NCI-H748 treated with DMSO at 0.1 percent for 48 hours (cell line): ENCODE results near the gene PSMD1.
"Not testable (repeated sequence)": the region's sequence is repeated elsewhere in the genome, so short reads cannot be mapped to it uniquely, and the experiment has no call there.

Source experiments
- DNase-seq: peaks from one replicate; lab custom pipeline; 2025; lab: John Stamatoyannopoulos, UW

Gene PSMD1

DNA sequence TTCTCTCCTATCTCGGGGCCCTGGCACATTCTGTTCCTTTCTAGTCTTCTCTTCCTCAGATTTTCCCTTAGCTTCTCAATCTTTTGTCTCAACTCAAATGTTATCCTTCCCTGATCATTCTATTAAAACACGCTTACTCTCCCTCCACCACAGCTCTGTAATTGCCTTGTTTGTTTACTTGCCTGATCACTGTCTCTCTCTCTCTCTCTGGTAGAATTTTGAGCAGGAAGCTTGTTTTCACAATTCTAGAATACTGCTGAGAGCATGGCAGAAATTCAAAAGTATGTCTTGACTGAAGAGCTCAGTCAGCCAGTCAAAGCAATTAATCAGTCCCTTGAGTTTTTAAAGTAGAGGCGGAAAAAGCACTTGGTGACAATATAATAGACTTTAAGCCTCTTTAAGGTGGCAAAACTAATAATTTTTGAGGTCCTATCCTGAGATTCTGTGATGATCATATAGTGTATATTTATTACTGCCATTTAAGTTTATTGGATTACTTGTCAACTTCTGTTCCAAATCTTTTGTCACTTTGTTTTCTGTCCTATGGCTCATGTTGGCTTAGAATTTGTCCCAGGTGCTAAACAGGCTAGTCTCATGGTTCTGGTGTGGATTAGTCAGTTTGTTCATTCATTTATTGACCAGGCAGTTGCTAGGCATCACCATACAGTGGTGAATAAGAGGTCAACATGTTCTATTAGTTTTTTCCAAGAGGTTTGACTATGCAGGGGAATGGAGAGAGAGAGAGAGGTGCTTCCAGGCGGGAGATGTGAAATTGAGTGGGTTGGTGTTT is 2.3 kb downstream of the PSMD1 start:
- no peak for DNase-seq

DNA sequence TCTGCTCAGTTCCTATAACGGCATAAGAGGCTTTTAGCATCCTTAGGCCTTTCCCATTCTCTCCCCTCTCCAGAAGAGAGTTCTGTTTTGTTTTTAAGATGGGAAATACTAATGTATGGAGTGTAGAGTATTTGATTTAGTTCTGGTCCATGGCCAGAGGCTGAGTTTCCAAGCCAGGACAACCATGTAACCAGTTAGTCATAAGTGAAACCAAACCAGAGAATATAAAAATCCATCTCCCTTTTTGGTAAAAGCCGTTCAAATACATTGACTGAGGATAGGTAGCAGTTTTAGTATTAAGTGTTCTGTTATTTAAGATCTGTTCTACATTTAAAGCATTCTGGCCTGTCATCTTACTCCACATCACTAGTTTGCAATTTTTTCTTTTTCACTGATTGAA is 3.1 kb downstream of the PSMD1 start:
- DNase-seq: no peak

- no peak for DNase-seq
These were observed 6.1 kb downstream of the PSMD1 start for GRCh38 chr2:231062776-231063175.

DNA sequence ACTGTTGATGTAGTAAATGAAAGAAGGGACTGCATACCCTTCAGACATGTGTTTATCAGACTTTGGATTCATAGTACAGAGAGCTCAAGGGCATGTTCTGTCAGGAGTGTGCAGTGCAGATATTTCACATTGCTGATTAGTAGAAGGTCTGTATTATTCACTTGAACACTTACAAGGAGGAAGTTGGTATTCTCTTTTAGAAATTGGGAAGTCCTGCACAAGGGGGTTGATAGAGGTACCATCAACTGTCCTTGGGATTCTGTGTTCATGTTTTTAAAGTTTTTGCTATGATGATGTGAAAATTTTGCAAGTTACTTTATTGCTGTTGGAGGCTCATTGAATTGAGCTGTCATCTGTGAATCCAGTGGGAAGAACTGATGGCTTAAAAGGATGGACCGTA is 6.7 kb downstream of the PSMD1 start:
- no peak for DNase-seq

GRCh38 chr2:231065966-231066365 is 9.3 kb downstream of the PSMD1 start:
- DNase-seq: no peak

DNA sequence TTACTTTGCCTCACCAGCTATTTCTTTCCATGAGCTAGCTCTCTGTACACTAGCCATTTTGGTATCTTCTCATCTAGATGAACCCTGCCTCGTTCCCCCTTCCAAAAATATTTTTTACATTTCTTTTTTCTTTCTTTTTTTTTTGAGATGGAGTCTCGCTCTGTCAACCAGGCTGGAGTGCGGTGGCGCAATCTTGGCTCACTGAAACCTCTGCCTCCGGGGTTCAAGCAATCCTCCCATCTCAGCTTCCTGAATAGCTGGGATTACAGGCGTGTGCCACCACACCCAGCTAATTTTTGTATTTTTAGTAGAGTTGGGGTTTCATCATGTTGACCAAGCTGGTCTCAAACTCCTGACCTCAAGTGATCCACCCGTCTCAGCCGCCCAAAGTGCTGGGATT is 10.9 kb downstream of the PSMD1 start:
- DNase-seq: not testable (repeated sequence)

DNA sequence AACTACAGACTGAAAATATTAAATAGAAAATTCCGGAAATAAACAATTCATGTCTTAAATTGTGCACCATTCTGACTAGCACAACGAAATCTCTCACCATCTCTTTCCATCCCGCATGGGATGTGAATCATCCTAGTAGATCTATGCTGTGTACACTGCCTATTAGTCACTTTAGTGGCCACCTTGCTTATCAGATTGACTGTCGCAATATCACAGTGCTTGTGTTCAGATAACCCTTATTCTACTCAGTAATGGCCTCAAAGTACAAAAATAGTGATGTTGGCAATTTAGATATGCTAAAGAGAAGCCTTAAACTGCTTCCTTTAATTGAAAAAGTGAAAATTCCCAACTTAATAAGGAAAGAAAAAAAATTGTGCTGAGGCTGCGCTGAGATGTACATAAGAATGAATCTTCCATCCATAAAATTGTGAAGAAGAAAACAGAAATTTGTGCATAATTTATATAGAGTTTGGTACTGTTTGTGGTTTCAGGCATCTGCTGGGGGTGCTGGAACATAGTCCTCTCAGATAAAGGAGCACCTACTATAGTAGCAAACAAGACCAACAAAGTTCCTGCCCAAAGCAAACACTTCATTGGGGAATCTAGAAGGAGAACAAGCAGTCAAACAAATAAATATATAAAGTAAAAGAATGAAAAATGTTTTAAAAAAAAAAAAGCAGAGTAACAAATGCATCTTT is 12.0 kb downstream of the PSMD1 start:
- no peak for DNase-seq

GRCh38 chr2:231069379-231070054 is 12.8 kb downstream of the PSMD1 start:
- DNase-seq: no peak

DNA sequence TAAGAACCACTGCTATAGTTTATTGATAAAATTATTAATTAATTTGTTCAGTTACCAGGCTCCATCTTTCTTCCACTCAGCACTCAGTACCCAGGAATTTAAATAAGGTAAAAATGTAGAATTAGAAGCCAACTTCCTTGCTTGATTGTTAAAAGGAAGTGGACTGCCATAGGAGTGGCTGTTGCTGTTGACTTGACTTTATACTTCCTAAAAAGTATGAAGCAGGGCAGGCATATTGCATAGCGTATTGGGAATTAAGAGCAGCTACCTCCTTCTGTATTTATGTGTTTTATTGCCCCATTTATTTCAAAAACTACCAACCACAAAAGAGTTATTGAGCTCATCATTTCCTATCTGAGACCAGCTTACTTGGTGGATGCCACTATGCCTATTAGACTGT is 27.9 kb downstream of the PSMD1 start:
- DNase-seq: no peak

- no peak for DNase-seq
These were observed 32.1 kb downstream of the PSMD1 start for GRCh38 chr2:231088754-231089153.

DNA sequence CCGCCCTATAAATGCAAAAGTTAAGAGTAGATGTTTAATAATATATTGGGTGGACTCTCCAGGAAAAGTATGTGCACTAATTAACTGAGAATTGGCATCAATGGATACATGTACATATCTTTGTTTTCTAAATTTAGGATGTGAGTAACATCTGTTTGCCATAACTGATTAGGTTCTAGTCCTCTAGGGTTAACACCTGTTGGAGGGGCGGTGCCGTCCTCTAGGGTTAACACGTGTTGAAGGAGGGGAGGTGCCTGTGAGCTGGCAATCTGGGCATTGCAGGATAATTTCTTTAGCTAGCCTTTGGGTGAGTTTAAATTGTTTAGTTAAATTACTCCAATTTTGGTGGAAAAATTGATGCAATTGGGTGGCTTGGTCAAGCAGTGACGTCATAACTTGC is 37.3 kb downstream of the PSMD1 start:
- DNase-seq: no peak

GRCh38 chr2:231094736-231095346 is 38.2 kb downstream of the PSMD1 start:
- DNase-seq: no peak

- DNase-seq: no peak
These were observed 43.3 kb downstream of the PSMD1 start for GRCh38 chr2:231099918-231100317.

DNA sequence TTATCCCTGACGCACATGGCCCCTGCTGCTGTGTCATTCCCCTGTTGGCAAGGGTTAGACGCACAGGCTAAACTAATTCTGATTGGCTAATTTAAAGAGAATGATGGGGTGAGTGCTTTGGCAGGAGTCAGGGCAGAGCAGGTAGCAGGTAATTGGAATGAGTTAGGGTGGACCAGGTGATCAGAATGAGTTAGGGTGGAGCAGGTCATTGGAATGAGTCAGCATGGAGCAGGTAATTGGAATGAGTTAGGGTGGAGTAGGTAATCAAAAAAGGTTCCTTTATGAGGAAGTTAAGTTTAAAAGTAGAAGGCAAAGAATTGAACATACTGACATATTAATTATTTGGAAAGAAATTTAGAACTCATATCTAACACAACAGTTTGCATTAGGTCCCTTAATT is 43.7 kb downstream of the PSMD1 start:
- DNase-seq: not testable (repeated sequence)

DNA sequence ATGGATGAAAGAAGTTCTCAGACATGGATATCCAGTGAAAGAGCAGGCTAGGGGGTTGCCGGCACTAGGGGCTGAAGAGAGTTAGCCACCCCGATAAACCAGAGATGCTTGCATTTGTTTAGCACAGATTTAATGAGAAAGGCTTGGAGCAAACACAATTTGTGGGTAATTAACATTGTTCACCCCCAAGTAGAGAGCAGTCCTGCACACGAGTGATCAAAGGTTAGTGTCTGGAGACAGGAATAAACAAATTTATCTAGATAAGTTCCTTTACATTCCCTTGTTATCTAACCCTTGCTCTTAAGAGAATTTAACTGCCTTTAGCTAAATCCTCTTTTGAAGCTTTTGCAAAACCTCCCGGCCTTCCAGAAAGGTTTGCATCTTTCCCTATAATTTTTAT is 44.3 kb downstream of the PSMD1 start:
- no peak for DNase-seq

DNA sequence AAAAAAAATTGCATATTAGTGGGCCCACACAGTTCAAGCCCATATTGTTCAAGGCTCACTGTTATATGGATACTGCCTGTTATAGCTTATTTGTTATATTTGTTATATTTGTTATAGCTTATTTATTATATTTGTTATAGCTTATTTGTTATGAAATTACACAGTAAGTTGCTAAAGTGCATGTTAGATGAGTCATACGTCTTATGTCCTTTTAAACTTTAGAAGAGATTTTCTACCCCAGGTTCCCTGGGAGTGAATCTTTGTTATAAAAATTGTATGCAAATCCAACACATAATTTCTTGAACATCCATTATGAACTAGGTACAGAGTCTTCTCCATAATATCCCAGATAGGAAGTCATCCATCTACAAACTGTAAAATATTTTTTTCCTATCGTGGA is 46.1 kb downstream of the PSMD1 start:
- no peak for DNase-seq

DNA sequence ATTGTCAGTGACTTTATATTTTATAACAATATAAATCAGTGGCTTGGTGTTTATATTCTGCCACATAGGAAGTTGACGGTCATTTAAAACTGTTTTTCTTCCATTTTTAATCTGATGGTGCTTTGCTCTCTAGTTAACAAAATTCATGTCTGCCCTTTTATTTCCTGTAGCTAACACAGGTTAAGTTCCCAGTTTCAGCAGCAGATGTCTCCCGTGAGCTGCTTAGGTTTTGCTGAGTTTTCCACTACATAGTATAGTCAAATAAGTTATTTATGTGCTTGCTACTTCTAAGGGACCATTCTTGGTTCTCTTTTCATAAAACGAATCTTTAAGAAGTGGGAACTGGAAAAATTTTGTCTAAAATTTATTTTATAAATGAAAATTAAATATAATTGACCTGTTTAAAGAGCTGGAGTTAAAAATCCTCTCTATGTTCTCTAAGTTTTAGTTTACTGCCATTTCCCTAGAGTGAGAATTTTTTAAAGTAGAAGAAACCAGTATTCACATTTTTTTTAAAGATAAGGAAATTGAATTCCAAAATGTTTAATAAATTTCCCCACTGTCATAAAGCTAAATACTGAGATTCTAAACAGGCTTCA is 47.5 kb downstream of the PSMD1 start:
- DNase-seq: peak; percentile 19

DNA sequence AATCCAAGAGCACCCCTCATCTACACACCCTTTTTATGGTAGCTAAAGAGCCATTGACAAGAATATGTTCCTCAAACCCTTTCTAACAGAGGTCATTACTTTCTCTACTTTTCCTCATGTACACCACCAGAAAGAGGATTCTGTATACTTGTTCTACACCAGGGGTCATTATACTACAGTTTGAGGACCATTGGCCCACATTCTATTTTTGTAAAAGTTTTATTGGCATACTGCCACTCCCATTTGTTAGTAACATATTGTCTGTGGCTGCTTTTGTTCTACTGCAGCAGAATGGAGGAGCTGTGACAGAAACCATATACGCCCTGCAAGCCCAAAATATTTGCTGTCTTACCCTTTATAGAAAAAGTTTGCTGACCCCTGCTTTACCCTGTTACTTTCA is 53.9 kb downstream of the PSMD1 start:
- DNase-seq: no peak

GRCh38 chr2:231111987-231112386 is 55.3 kb downstream of the PSMD1 start:
- no peak for DNase-seq

GRCh38 chr2:231113489-231113888 is 56.8 kb downstream of the PSMD1 start:
- DNase-seq: no peak

DNA sequence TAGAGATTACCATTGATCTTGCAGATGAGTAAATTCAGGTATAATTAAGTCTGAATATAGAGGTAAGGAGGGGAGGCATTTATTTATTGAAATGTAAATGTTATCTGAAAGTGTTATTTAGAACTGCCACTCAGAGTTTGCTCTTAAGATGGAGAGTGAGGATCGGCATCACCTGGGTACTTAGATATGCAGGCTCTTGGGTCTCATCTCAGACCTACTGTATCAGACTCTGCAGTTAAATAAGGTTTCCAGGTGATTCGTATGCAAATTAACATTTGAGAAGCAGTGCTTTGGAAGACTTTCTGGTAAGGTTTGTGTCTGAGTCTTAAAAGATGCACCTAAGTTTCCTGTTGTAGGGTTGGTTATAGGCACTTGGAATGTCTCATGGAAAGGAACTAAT is 59.0 kb downstream of the PSMD1 start:
- no peak for DNase-seq

DNA sequence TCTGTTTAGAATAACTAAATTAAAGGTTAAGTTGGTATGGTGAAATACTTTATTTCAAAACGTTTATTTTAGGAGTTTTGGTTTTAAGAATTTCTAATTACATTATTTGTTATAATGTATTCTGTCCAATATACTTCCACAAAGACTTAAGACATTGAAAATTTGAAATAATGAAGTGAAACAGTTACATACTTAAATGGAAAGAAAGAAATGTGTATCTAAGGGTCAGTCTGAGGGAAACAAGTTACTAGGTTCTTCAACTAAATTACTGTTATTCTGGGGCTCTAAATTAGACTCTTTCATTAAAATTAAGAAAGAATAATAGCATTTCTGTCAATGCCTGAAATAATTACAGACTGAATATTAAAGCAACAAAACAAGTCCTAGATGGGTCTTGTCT is 60.5 kb downstream of the PSMD1 start:
- DNase-seq: no peak
